Germinal center (tissue), 1 donor: ENCODE data around the gene RBM12.

Source experiments
- DNase-seq: peaks from one replicate; pipeline ENCODE4 v3.0.0; 2012; ENCODE audit warnings: mixed read lengths, low spot score

Gene RBM12

DNA sequence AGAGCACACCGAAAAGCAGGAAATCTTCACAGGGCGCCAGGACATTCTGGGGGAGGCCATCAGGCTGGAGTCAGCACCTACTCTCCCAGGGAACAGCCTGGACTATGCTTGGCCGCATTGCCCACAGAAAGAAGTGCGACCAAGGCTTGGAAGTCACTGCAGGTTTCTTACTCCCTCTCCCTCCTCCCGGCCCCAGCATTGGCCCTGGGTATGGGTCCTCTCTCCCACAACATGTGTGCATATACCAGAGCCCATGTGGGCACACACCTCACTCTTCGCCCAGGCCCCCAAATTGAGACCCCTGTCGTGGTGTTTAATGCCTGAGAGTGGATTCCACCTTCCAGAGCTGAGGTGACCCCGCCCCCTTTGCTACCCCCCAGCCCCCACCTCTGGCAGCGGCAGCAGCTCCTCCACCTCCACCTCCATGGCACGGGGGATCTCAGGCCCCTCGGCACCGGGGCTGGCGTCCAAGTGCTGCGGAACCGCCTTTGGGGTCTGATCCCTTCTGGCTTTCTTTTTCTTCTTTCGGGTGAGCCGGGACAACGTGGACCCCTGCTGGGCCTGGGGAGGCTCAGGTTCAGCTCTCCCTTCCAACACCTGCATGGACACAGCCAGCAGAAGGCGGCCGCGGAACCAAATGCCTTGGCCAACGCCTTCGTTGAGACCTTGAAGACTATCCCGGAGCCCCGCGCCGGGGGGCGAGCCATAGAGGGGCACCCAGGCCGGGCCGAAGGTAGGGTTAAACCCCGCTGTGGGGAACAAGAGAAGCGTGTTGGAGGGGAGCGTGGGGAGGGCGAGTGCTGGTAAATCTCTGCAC is 64.3 kb downstream of the RBM12 start:
- DNase-seq, result no peak

GRCh38 chr20:35599776-35600120 is 65.0 kb downstream of the RBM12 start:
- DNase-seq, result no peak
